ENCODE measurements around the gene ATP8B1.

- TF ChIP-seq TCF4 (CRISPR knock-in tag; IDR thresholded peaks at IDR 0.05; ENCODE audit: borderline replicate concordance) (no peak), ZNF565 (CRISPR knock-in tag; conservative IDR thresholded peaks at IDR 0.05; ENCODE audit: low read depth) (no peak), POU6F1 (CRISPR knock-in tag; IDR thresholded peaks at IDR 0.05; ENCODE audit: borderline replicate concordance, low read depth) (no peak), BACH2 (CRISPR knock-in tag; IDR thresholded peaks at IDR 0.05; ENCODE audit: borderline replicate concordance) (no peak), SNAI2 (CRISPR knock-in tag; IDR thresholded peaks at IDR 0.05) (no peak), PATZ1 (CRISPR knock-in tag; IDR thresholded peaks at IDR 0.05; ENCODE audit: borderline replicate concordance) (no peak), ZFP3 (CRISPR knock-in tag; IDR thresholded peaks at IDR 0.05) (no peak), ISL1 (CRISPR knock-in tag; IDR thresholded peaks at IDR 0.05) (no peak), ESRRG (CRISPR knock-in tag; IDR thresholded peaks at IDR 0.05) (no peak), ZC3H10 (CRISPR knock-in tag; IDR thresholded peaks at IDR 0.05) (no peak), CREB5 (CRISPR knock-in tag; IDR thresholded peaks at IDR 0.05; ENCODE audit: low read depth) (no peak)
Observed at GRCh38 chr18:57832730-57833129, 29.6 kb upstream of the ATP8B1 start.

Measured in SK-N-SH treated with all-trans-retinoic acid at 6 μM for 48 hours (cell line).